AG09319 (cell line): ENCODE measurements around the gene RPL27.
"Not testable (repeated sequence)": the region's sequence is repeated elsewhere in the genome, so short reads cannot be mapped to it uniquely, and the experiment has no call there.

Experiments used
- DNase-seq: peaks from one replicate; pipeline ENCODE4 v3.0.0-alpha.2; 2010; ENCODE audit warnings: low read depth; ENCODE audit errors: extremely low read depth
- CTCF ChIP-seq: IDR thresholded peaks from 2 replicates; pipeline ENCODE4 v1.5.1; 2011; ENCODE audit warnings: low read depth, mild to moderate bottlenecking, inconsistent platforms, low read length, moderate library complexity

Gene RPL27

GRCh38 chr17:42999003-42999525 is 845 bp downstream of the RPL27 start:
- DNase-seq = no peak
- no peak for TF ChIP-seq CTCF

- not testable (repeated sequence) for DNase-seq
Observed at GRCh38 chr17:43000894-43001293, 2.7 kb downstream of the RPL27 start.

- no peak for TF ChIP-seq CTCF
- no peak for DNase-seq
Observed at GRCh38 chr17:43003542-43004172, 5.4 kb downstream of the RPL27 start.

- peak; percentile 63 for DNase-seq
- peak; percentile 32 for TF ChIP-seq CTCF
Observed at GRCh38 chr17:43006639-43007551, 8.7 kb downstream of the RPL27 start, which contains the start of gene IFI35. Gene IFI35 (plus strand): TSS chr17:43006784. CDS start chr17:43006948, 164 bp downstream.

- DNase-seq = no peak
Observed at GRCh38 chr17:43010667-43011308, 12.6 kb downstream of the RPL27 start.

GRCh38 chr17:43011728-43012472 is 13.7 kb downstream of the RPL27 start:
- no peak for DNase-seq
- no peak for TF ChIP-seq CTCF

More at GRCh38 chr17:43010667-43011308, 12.6 kb downstream of the RPL27 start:
- no peak for TF ChIP-seq CTCF

- TF ChIP-seq CTCF = no peak
- DNase-seq = no peak
Observed at GRCh38 chr17:43013296-43013695, 15.1 kb downstream of the RPL27 start.
